ENCODE data around the gene CGNL1. TPM values are rescaled to one million over a fixed set of nuclear protein-coding genes. Genes with fewer than 3 reads are reported as not detected.

CGNL1 gene
- total RNA-seq (2022; extraction: Qiagen RNA extraction) = 0.68 to 0.85 TPM (median 0.77 TPM) in 5 replicates

GRCh38 chr15:57375827-57376695, at the start of gene CGNL1:
TSS of gene CGNL1 (plus strand) at chr15:57376505. CDS start at chr15:57438000, 61,495 bp downstream.

GRCh38 chr15:57591822-57592367, 215.6 kb downstream of the CGNL1 start, which contains the start of gene MYZAP:
TSS of gene MYZAP (plus strand) at chr15:57591904. CDS start at chr15:57592035, 131 bp downstream.

Other genes with a start within 250 kb of the CGNL1 start
- 0.75 to 1.2 TPM (median 1.1 TPM) in 5 replicates for gene MYZAP, start 215.4 kb downstream of the CGNL1 start, total RNA-seq (2022; extraction: Qiagen RNA extraction)

Measured in A549 treated with Mapracorat at 1 μM for 4 hours (cell line).